Lung (tissue), 12 donors: ENCODE data around the gene AEN. TPM values are rescaled to one million over a fixed set of nuclear protein-coding genes. Genes with fewer than 3 reads are reported as not detected.
A peak's percentile ranks its signal among the peaks of the same experiment; 100 is the strongest.

Experiments
- ATAC-seq: fragments of 200-7000 bp; cut with Tn5 transposase; one replicate; pipeline ENCODE4 v1.9.1; 2020; ENCODE audit warnings: moderate number of reproducible peaks; ENCODE audit not compliant: insufficient read depth, low FRiP score
- DNase-seq, 3 donors: peaks; one replicate each; pipeline ENCODE4 v3.0.0-alpha.2; 2013 to 2017
- H3K27ac ChIP-seq, 2 donors: one replicate each; pipeline ENCODE4 v1.5.1; 2013; ENCODE audit warnings: mild to moderate bottlenecking in 2 of 2, moderate library complexity in 2 of 2, control low read depth in 1 of 2, inconsistent platforms in 1 of 2, low read depth in 1 of 2, low read length in 1 of 2
- H3K27me3 ChIP-seq, 3 donors: one replicate each; pipeline ENCODE4 v1.5.1; 2013; ENCODE audit warnings: low read length in 2 of 3; ENCODE audit not compliant: control insufficient read depth in 3 of 3, insufficient read depth in 3 of 3
- H3K36me3 ChIP-seq, 4 donors: one replicate each; pipeline ENCODE4 v1.5.1; 2013; ENCODE audit warnings: low read length in 4 of 4, mild to moderate bottlenecking in 1 of 4, moderate library complexity in 1 of 4; ENCODE audit not compliant: control insufficient read depth in 4 of 4, insufficient read depth in 4 of 4
- H3K4me1 ChIP-seq, 5 donors: one replicate each; pipeline ENCODE4 v1.5.1; 2013; ENCODE audit warnings: low read length in 5 of 5, mild to moderate bottlenecking in 2 of 5, moderate library complexity in 1 of 5; ENCODE audit not compliant: control insufficient read depth in 5 of 5, insufficient read depth in 5 of 5
- H3K4me3 ChIP-seq: one replicate; pipeline ENCODE4 v1.5.1; 2013; ENCODE audit warnings: mild to moderate bottlenecking, control low read depth, moderate library complexity
- H3K9ac ChIP-seq, 2 donors: one replicate each; pipeline ENCODE4 v1.5.1; 2013; ENCODE audit warnings: low read length in 2 of 2, control low read depth in 1 of 2; ENCODE audit not compliant: insufficient read depth in 1 of 2
- H3K9me3 ChIP-seq, 4 donors: one replicate each; pipeline ENCODE4 v1.5.1; 2013; ENCODE audit warnings: low read length in 3 of 4, mild to moderate bottlenecking in 1 of 4, moderate library complexity in 1 of 4; ENCODE audit not compliant: control insufficient read depth in 4 of 4, insufficient read depth in 3 of 4
- CTCF ChIP-seq: IDR thresholded peaks from 2 replicates; pipeline ENCODE4 v1.5.1; 2012; ENCODE audit warnings: mild to moderate bottlenecking; ENCODE audit errors: control extremely low read depth, extremely low read depth
- WGBS, 2 donors: extraction: QIAGEN DNeasy Blood & Tissue Kit; methylation state at CpG; one replicate each; pipeline ENCODE4 v1.1.7; 2013; 5-methylcytosine and 5-hydroxymethylcytosine counted together
- polyA plus RNA-seq, 2 donors: library from polyadenylated mRNA; stranded (reverse); fragments of 200-250 nt; gene quantifications; one replicate each; pipeline ENCODE4 v1.2.1, GENCODE V29; 2013
- total RNA-seq, 2 donors: library from RNA; depleted of rRNA in 1 of 2; stranded (reverse); fragments of >200 nt in 1 of 2; gene quantifications; one replicate each; pipeline ENCODE4 v1.2.1, GENCODE V29; 2014 to 2021
- donor health status: control.
- donor health status: control.
- donor health status: Bipolar disorder and iron deficiency.
- donor health status: healthy.
- donor health status: DM: yes; HTN: yes; CAD: no.

AEN gene
- total and polyA plus RNA-seq, 4 donors = 4.2 to 15.4 (median 13.4) TPM

GRCh38 chr15:88574655-88575054, 46.5 kb upstream of the AEN start:
- Histone ChIP-seq H3K9ac (no peak overlapping the region), H3K27me3 (no peaks in the 10 kb centered on the region), H3K4me3 (no peak overlapping the region), H3K9me3 (peaks cover 0 to 9% (median 0%) of the 10 kb centered on the region in 4 donors), H3K36me3 (no peaks in the 10 kb centered on the region), H3K4me1 (peaks cover 0 to 13% (median 0%) of the 10 kb centered on the region in 5 donors), H3K27ac (no peak overlapping the region)
- WGBS, 2 donors = 40 to 55% methylated on average over 7 of the region's 7 CpGs
- ATAC-seq = no peak
- DNase-seq = peak in 1 of 3 donors; percentile 4
- TF ChIP-seq CTCF = no peak

- 83 to 86% methylated on average over 3 of the region's 3 CpGs for WGBS, 2 donors
- Histone ChIP-seq H3K4me1 (peaks cover 0 to 3% (median 0%) of the 10 kb centered on the region in 5 donors), H3K9ac (no peak overlapping the region), H3K27ac (no peak overlapping the region), H3K36me3 (no peaks in the 10 kb centered on the region), H3K4me3 (no peak overlapping the region), H3K9me3 (peaks cover 0 to 5% (median 0%) of the 10 kb centered on the region in 4 donors), H3K27me3 (no peaks in the 10 kb centered on the region)
- DNase-seq (no peak), ATAC-seq (no peak)
- no peak for TF ChIP-seq CTCF
Measured at GRCh38 chr15:88579322-88579721, 41.8 kb upstream of the AEN start.

GRCh38 chr15:88580532-88580931, 40.6 kb upstream of the AEN start:
- no peaks in the 10 kb centered on the region for H3K27me3 ChIP-seq
- no peak for TF ChIP-seq CTCF
- WGBS, 2 donors = 59 to 65% methylated on average over 4 of the region's 4 CpGs
- no peak for ATAC-seq
- peaks cover 0 to 2% (median 0%) of the 10 kb centered on the region in 4 donors for H3K9me3 ChIP-seq
- H3K4me3 ChIP-seq = no peak overlapping the region
- H3K4me1 ChIP-seq = no peaks in the 10 kb centered on the region
- H3K36me3 ChIP-seq = no peaks in the 10 kb centered on the region
- no peak overlapping the region for H3K27ac ChIP-seq
- H3K9ac ChIP-seq = no peak overlapping the region
- DNase-seq = peak in 1 of 3 donors; percentile 8
